HEK293 (cell line): ENCODE measurements around the gene HOXC10.
A peak's percentile ranks its signal among the peaks of the same experiment; 100 is the strongest.

Source experiments
- ZNF777 ChIP-seq: fragments of 450-650 bp; formaldehyde crosslinking; IDR thresholded peaks from 2 replicates; pipeline ENCODE4 v1.5.1; 2017; ENCODE audit warnings: missing biosample characterization, missing genetic modification characterization, borderline replicate concordance
- TF ChIP-seq, protein P1 (sequence below): fragments of 450-650 bp; formaldehyde crosslinking; IDR thresholded peaks from 2 replicates; pipeline ENCODE4 v1.5.0; 2017; ENCODE audit warnings: missing biosample characterization, missing genetic modification characterization, borderline replicate concordance
- TF ChIP-seq, protein P2 (sequence below): sonication (generic); formaldehyde crosslinking; IDR thresholded peaks from 2 replicates; pipeline ENCODE4 v1.8.1; 2022; ENCODE audit warnings: mild to moderate bottlenecking, moderate library complexity, missing genetic modification reagents
- TF ChIP-seq, protein P3 (sequence below): fragments of 450-650 bp; formaldehyde crosslinking; IDR thresholded peaks from 2 replicates; pipeline ENCODE4 v1.5.1; 2017; ENCODE audit warnings: missing biosample characterization, missing genetic modification characterization
- TF ChIP-seq, protein P4 (sequence below): fragments of 450-650 bp; formaldehyde crosslinking; IDR thresholded peaks from 2 replicates; pipeline ENCODE4 v1.5.1; 2016; ENCODE audit warnings: missing biosample characterization, missing genetic modification characterization

DNA sequence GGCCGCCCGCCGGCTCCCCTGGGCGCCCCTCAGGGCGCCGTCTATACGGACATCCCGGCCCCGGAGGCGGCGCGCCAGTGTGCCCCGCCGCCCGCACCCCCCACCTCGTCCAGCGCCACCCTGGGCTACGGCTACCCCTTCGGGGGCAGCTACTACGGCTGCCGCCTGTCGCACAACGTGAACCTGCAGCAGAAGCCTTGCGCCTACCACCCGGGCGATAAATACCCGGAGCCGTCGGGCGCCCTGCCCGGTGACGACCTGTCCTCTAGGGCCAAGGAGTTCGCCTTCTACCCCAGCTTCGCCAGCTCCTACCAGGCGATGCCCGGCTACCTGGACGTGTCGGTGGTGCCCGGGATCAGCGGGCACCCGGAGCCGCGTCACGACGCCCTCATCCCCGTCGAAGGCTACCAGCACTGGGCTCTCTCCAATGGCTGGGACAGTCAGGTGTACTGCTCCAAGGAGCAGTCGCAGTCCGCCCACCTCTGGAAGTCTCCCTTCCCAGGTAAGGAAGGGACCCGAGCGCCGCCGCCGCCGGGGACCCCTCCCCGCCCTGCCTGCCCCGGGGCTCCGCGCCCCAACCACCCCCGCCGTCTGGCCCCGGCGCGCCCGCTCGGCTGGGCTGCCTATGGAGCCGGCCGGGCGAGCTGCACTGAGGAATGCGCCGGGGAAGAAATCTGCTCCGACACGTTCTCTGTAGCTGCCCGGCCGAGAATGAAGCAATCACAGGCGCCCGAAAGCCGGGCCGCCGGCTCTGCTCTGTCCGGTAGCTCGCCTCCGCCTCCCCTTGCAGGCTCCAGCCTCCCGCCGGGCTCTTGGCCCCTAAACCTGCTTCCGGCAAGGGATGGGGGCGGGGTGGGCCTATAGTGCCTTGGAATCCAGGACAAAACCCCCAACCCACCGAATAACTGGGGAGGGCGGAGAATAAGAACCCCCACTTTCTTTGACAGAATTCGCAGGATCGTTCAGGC lies 45.5 kb upstream of the HOXC10 start:
- TF ChIP-seq, protein P1, sequence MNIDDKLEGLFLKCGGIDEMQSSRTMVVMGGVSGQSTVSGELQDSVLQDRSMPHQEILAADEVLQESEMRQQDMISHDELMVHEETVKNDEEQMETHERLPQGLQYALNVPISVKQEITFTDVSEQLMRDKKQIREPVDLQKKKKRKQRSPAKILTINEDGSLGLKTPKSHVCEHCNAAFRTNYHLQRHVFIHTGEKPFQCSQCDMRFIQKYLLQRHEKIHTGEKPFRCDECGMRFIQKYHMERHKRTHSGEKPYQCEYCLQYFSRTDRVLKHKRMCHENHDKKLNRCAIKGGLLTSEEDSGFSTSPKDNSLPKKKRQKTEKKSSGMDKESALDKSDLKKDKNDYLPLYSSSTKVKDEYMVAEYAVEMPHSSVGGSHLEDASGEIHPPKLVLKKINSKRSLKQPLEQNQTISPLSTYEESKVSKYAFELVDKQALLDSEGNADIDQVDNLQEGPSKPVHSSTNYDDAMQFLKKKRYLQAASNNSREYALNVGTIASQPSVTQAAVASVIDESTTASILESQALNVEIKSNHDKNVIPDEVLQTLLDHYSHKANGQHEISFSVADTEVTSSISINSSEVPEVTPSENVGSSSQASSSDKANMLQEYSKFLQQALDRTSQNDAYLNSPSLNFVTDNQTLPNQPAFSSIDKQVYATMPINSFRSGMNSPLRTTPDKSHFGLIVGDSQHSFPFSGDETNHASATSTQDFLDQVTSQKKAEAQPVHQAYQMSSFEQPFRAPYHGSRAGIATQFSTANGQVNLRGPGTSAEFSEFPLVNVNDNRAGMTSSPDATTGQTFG (tag by site-specific recombination): no peak
- TF ChIP-seq, protein P2, sequence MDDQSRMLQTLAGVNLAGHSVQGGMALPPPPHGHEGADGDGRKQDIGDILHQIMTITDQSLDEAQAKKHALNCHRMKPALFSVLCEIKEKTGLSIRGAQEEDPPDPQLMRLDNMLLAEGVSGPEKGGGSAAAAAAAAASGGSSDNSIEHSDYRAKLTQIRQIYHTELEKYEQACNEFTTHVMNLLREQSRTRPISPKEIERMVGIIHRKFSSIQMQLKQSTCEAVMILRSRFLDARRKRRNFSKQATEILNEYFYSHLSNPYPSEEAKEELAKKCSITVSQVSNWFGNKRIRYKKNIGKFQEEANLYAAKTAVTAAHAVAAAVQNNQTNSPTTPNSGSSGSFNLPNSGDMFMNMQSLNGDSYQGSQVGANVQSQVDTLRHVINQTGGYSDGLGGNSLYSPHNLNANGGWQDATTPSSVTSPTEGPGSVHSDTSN (CRISPR knock-in tag): no peak
- TF ChIP-seq, protein P3, sequence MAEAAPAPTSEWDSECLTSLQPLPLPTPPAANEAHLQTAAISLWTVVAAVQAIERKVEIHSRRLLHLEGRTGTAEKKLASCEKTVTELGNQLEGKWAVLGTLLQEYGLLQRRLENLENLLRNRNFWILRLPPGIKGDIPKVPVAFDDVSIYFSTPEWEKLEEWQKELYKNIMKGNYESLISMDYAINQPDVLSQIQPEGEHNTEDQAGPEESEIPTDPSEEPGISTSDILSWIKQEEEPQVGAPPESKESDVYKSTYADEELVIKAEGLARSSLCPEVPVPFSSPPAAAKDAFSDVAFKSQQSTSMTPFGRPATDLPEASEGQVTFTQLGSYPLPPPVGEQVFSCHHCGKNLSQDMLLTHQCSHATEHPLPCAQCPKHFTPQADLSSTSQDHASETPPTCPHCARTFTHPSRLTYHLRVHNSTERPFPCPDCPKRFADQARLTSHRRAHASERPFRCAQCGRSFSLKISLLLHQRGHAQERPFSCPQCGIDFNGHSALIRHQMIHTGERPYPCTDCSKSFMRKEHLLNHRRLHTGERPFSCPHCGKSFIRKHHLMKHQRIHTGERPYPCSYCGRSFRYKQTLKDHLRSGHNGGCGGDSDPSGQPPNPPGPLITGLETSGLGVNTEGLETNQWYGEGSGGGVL (tag by site-specific recombination): no peak
- TF ChIP-seq, protein P4, sequence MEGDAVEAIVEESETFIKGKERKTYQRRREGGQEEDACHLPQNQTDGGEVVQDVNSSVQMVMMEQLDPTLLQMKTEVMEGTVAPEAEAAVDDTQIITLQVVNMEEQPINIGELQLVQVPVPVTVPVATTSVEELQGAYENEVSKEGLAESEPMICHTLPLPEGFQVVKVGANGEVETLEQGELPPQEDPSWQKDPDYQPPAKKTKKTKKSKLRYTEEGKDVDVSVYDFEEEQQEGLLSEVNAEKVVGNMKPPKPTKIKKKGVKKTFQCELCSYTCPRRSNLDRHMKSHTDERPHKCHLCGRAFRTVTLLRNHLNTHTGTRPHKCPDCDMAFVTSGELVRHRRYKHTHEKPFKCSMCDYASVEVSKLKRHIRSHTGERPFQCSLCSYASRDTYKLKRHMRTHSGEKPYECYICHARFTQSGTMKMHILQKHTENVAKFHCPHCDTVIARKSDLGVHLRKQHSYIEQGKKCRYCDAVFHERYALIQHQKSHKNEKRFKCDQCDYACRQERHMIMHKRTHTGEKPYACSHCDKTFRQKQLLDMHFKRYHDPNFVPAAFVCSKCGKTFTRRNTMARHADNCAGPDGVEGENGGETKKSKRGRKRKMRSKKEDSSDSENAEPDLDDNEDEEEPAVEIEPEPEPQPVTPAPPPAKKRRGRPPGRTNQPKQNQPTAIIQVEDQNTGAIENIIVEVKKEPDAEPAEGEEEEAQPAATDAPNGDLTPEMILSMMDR (tag by site-specific recombination): peak; percentile 62; the same call in 1 of the 2 replicates
- TF ChIP-seq ZNF777 (tag by site-specific recombination): peak; percentile 97
